Memory B cell (primary cell): Measurements from ENCODE around the gene NHLRC4.

Source experiments
- ATAC-seq: fragments of 150-1000 bp; cut with Tn5 transposase; 2 replicates; pipeline ENCODE4 v1.10.0; 2021; ENCODE audit warnings: low read depth, mild to moderate bottlenecking, moderate library complexity
- DNase-seq, 2 donors: peaks; one replicate each; pipeline ENCODE4 v3.0.0; 2022; ENCODE audit warnings: low spot score in 2 of 2
- H3K27ac Mint-ChIP-seq: one replicate; pipeline ENCODE4 v1.8.0; 2022; ENCODE audit warnings: mild to moderate bottlenecking, moderate library complexity, mixed read lengths
- H3K27me3 Mint-ChIP-seq: one replicate; pipeline ENCODE4 v1.8.0; 2022; ENCODE audit warnings: mixed read lengths
- H3K36me3 Mint-ChIP-seq: one replicate; pipeline ENCODE4 v1.8.0; 2022; ENCODE audit warnings: mild to moderate bottlenecking, mixed read lengths
- H3K4me1 Mint-ChIP-seq: one replicate; pipeline ENCODE4 v1.8.0; 2022; ENCODE audit warnings: mixed read lengths
- H3K4me3 Mint-ChIP-seq: one replicate; pipeline ENCODE4 v1.8.0; 2022; ENCODE audit warnings: mild to moderate bottlenecking, moderate library complexity, mixed read lengths
- H3K9me3 Mint-ChIP-seq: one replicate; pipeline ENCODE4 v1.8.0; 2022; ENCODE audit warnings: mixed read lengths

The NHLRC4 gene

DNA sequence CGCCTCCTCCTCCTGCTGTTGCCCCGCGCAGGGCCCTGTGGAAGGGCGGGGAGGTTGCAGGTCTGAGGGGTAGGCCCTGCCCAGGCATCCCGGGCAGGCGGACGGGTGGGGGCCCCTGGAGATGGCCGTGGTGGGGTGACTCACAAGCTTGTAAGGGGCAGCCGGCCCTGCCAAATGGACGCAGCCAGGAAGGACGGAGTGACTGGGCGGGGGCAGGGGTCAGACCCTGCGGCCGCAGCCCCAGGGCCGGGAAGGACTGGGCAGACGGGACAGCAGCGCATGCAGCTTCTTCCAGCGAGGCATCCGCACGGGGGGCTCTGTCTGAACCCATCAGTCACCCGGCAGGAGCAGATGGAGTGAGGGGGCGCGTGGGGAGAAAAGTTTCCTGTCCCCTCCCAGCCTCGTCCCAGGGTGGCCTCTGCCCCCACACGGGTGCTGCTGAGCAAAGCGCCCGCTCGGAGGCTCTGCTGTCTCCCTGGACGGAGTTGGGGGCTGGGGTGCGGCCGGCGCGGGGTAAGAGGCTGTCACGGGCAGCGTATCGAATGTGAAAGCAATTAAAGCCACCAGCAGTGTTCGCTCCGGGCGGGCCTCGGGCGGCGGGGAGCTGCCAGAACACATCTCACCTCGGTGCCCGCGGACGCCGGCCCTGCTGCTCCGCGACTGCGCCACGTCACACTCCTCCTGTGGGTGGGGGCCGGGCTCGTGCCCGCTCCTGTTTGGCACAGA, 12.0 kb upstream of the NHLRC4 start:
- Mint-ChIP-seq H3K4me1 (peaks cover 4% of the 10 kb centered on the region), H3K36me3 (peaks cover 2% of the 10 kb centered on the region), H3K27me3 (peaks cover 8% of the 10 kb centered on the region), H3K4me3 (no peak overlapping the region), H3K27ac (no peak overlapping the region), H3K9me3 (no peaks in the 10 kb centered on the region)
- no peak for DNase-seq
- no peak for ATAC-seq

DNA sequence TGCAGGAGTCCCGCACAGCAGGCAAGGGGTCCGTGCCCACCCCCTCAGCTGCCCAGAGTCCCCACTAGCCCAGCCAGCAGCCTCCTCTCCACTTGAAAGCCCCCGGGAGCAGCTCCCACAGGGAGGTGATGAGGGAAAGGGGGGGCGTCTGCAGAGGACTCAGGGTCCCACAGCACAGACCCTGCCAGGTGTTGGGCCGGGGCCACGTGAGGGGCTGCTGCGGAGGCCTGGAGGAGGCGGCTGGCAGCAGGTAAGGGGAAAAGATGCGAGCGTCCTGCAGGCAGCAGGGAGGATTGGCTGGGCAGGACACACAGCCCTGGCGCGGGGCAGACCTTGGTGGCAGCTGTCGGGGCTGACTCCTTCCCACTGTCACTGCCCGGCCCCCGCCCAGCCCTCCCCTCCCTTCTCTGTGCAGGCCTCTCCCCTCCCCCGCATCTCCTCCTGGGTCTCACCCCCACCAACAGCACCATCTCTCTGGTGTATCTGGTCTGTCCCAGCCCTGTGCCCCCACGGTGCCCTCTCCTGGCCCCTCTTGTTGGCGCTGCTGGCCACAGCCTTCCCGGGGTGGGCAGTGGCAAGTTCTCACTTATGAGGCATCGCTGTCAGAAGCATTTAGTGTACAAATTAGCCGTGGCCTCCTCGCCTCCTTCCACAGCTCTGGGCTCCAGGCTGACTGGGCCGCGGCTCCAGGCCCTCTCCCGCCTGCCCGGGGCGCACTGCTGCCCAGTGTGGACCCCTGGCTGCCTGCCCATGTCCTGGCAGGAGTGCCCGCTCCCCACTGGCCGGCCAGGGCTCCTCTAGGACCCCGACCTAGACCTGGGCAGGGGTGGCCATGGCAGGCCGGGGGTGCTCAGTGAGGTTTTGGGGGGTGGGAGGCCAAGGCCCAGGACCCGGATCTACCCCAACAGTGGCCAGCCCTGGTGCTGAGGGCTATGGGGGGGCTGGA, 11.0 kb upstream of the NHLRC4 start:
- Mint-ChIP-seq H3K27me3 (peaks cover 8% of the 10 kb centered on the region), H3K4me3 (no peak overlapping the region), H3K9me3 (no peaks in the 10 kb centered on the region), H3K27ac (no peak overlapping the region), H3K36me3 (peaks cover 2% of the 10 kb centered on the region), H3K4me1 (peaks cover 4% of the 10 kb centered on the region)
- DNase-seq, result no peak
- ATAC-seq, result no peak

DNA sequence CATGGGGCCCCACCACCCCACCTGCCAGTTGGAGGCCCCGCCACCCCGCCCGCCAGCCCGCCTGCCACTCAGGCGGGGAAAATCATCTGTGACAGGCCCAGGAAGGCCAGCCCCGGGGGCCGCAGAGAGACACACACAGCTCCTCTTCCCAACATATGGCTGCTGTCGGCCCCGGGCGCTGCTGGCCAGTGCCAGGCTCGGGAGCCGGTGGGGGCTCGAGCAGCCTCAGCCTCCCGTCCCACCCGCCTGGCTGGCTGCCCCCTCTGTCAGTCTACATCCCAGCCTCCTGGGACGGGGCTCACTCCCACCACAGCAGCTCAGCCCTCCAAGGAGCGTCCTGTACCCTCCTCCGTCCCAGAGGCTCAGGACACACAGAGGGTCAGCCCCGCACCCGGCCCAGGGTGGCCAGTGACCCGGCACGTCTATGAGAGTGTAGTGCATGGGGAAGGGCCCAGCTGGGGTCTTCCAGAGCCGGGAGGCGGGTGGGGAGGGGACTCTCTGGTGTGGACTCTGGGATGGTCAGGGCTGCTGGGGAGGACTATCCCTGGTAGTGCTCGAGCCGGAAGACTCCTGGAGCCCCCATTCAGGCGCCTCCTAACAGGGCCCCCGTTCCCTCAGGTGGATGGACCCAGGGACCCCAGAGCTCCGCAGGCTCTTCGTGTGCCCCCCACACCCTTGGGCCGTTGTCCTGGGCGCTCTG, 10.2 kb upstream of the NHLRC4 start:
- peaks cover 4% of the 10 kb centered on the region for H3K4me1 Mint-ChIP-seq
- H3K36me3 Mint-ChIP-seq, result peaks cover 2% of the 10 kb centered on the region
- no peak for ATAC-seq
- no peak overlapping the region for H3K27ac Mint-ChIP-seq
- H3K4me3 Mint-ChIP-seq, result no peak overlapping the region
- DNase-seq, result no peak
- no peaks in the 10 kb centered on the region for H3K9me3 Mint-ChIP-seq
- peaks cover 10% of the 10 kb centered on the region for H3K27me3 Mint-ChIP-seq

GRCh38 chr16:557463-558297, 9.1 kb upstream of the NHLRC4 start:
- DNase-seq, result no peak
- no peaks in the 10 kb centered on the region for H3K9me3 Mint-ChIP-seq
- peaks cover 4% of the 10 kb centered on the region for H3K4me1 Mint-ChIP-seq
- peaks cover 12% of the 10 kb centered on the region for H3K27me3 Mint-ChIP-seq
- ATAC-seq, result no peak
- peaks cover 2% of the 10 kb centered on the region for H3K36me3 Mint-ChIP-seq
- H3K4me3 Mint-ChIP-seq, result no peak overlapping the region
- H3K27ac Mint-ChIP-seq, result no peak overlapping the region

GRCh38 chr16:558298-559020, 8.3 kb upstream of the NHLRC4 start:
- Mint-ChIP-seq H3K4me3 (no peak overlapping the region), H3K27ac (no peak overlapping the region), H3K4me1 (peaks cover 4% of the 10 kb centered on the region), H3K27me3 (peaks cover 14% of the 10 kb centered on the region), H3K9me3 (no peaks in the 10 kb centered on the region), H3K36me3 (peaks cover 2% of the 10 kb centered on the region)
- no peak for ATAC-seq
- no peak for DNase-seq

DNA sequence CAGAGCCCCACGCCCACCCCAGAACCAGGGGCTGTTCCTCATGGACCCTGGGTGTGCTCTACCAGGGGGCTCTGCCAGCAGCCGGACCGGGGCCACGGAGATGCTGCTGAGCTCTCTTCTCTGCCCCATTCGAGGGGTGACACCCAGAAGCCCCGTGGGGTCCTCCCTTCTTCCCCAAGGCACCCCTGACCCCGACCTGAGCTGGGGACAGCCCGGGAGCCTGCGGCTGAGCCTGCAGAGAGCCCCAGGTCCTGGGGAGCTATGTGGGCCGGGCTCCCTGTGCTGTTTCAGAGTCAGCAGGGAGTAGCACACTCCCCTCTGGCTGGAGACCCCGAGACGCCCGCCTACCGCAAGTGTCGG, 7.8 kb upstream of the NHLRC4 start:
- no peak for ATAC-seq
- no peak overlapping the region for H3K27ac Mint-ChIP-seq
- H3K27me3 Mint-ChIP-seq, result peaks cover 14% of the 10 kb centered on the region
- H3K36me3 Mint-ChIP-seq, result peaks cover 2% of the 10 kb centered on the region
- DNase-seq, result no peak
- H3K4me3 Mint-ChIP-seq, result no peak overlapping the region
- H3K4me1 Mint-ChIP-seq, result peaks cover 4% of the 10 kb centered on the region
- H3K9me3 Mint-ChIP-seq, result no peaks in the 10 kb centered on the region

- H3K36me3 Mint-ChIP-seq, result no peaks in the 10 kb centered on the region
- H3K27me3 Mint-ChIP-seq, result peaks cover 14% of the 10 kb centered on the region
- no peak overlapping the region for H3K4me3 Mint-ChIP-seq
- ATAC-seq (no peak), DNase-seq (no peak)
- no peaks in the 10 kb centered on the region for H3K9me3 Mint-ChIP-seq
- peaks cover 4% of the 10 kb centered on the region for H3K4me1 Mint-ChIP-seq
- H3K27ac Mint-ChIP-seq, result no peak overlapping the region
Measured at GRCh38 chr16:559411-560203, 7.2 kb upstream of the NHLRC4 start.

- ATAC-seq (no peak), DNase-seq (no peak)
- no peak within 1 kb of the TSS for H3K4me3 Mint-ChIP-seq
- no peak within 1 kb of the TSS for H3K27ac Mint-ChIP-seq
- no peaks in the 10 kb centered on the region for H3K36me3 Mint-ChIP-seq
- H3K27me3 Mint-ChIP-seq, result peaks cover 14% of the 10 kb centered on the region
- H3K9me3 Mint-ChIP-seq, result no peaks in the 10 kb centered on the region
- peaks cover 4% of the 10 kb centered on the region for H3K4me1 Mint-ChIP-seq
Measured at GRCh38 chr16:560204-560700, 6.6 kb upstream of the NHLRC4 start, which contains the start of gene PRR35. Gene PRR35, plus strand, starts transcription at chr16:560394. Its CDS starts 2,901 bp downstream, at chr16:563295.

DNA sequence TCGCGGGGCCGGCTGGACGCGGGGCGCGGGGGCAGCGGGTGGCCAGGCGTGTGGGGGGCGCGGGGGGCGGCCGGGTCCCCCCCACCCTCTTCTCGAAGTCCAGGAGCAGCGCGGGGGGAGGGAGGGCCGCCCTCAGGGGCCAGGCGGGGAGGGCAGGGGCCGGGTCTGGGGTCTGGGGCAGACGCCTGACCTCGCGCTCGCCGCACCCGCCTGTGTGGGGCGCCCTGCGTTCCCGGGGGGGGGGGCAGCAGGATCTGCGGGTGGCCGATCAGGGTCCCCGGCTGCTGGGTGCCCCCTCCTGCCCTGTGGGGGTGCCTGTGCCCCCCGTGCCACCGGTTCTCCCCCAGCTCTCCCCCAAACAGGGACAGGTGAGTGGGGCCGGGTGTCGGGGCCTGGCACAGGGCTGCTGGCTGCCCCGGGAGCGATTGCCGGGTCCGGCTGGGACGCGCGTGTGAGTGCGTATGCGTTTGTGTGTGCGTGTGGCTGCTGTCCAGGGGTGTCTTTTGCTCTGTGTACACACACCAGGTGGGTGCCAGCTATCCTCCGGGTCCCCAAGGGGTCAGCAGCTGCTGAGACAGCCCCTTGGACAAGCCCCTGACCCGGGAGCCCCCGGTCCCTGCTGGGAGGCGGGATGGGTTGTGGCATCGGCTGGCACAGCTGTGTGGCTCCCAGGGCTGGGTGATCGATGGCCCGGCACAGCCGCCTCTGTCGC, 5.9 kb upstream of the NHLRC4 start:
- Mint-ChIP-seq H3K36me3 (no peaks in the 10 kb centered on the region), H3K4me1 (peaks cover 4% of the 10 kb centered on the region), H3K27ac (no peak overlapping the region), H3K9me3 (no peaks in the 10 kb centered on the region), H3K27me3 (peaks cover 14% of the 10 kb centered on the region), H3K4me3 (no peak overlapping the region)
- no peak for ATAC-seq
- DNase-seq, result no peak

DNA sequence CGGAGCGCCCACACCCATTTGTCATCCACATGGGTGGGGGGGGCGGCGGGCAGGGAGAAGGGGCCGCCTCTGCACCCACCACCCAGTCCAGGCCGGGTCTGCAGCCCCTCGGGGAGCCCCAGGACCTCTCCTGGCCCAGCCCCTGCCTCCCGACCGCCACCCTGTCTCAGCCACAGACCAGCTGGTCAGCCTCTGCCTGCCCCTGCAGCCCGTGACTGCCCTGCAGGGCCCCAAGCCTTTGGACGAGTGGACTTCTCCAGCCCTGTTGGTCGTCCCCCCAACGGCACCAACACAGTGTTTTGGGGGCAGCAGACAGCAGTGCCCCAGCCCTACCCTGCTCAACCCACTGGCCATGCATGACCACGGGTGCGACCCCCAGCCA, 5.4 kb upstream of the NHLRC4 start:
- Mint-ChIP-seq H3K27ac (no peak overlapping the region), H3K4me3 (no peak overlapping the region), H3K36me3 (no peaks in the 10 kb centered on the region), H3K4me1 (peaks cover 5% of the 10 kb centered on the region), H3K9me3 (no peaks in the 10 kb centered on the region), H3K27me3 (peaks cover 14% of the 10 kb centered on the region)
- DNase-seq, result no peak
- no peak for ATAC-seq

- peaks cover 14% of the 10 kb centered on the region for H3K27me3 Mint-ChIP-seq
- H3K36me3 Mint-ChIP-seq, result no peaks in the 10 kb centered on the region
- no peak overlapping the region for H3K27ac Mint-ChIP-seq
- H3K9me3 Mint-ChIP-seq, result no peaks in the 10 kb centered on the region
- ATAC-seq (no peak), DNase-seq (no peak)
- peaks cover 13% of the 10 kb centered on the region for H3K4me1 Mint-ChIP-seq
- H3K4me3 Mint-ChIP-seq, result no peak overlapping the region
Measured at GRCh38 chr16:561957-562938, 4.6 kb upstream of the NHLRC4 start.
